Subcutaneous adipose tissue (tissue), 4 donors: Measurements from ENCODE around the gene ACLY. TPM values are rescaled to one million over a fixed set of nuclear protein-coding genes. Genes with fewer than 3 reads are reported as not detected.

Source experiments
- total RNA-seq, 4 donors: library from RNA; depleted of rRNA; stranded (reverse); fragments of >200 nt; gene quantifications; one replicate each; pipeline ENCODE4 v1.1.0, GENCODE V29; 2016
- TF ChIP-seq, protein P1 (sequence below): fragments of 450-650 bp; IDR thresholded peaks from one replicate; pipeline ENCODE4 v1.5.1; 2016; ENCODE audit warnings: low read depth, mild to moderate bottlenecking, control low read depth, antibody characterized with exemption, moderate library complexity

ACLY gene
- total RNA-seq, 4 donors from 2014 or later, result 50.9 to 75.9 (median 64.1) TPM

DNA sequence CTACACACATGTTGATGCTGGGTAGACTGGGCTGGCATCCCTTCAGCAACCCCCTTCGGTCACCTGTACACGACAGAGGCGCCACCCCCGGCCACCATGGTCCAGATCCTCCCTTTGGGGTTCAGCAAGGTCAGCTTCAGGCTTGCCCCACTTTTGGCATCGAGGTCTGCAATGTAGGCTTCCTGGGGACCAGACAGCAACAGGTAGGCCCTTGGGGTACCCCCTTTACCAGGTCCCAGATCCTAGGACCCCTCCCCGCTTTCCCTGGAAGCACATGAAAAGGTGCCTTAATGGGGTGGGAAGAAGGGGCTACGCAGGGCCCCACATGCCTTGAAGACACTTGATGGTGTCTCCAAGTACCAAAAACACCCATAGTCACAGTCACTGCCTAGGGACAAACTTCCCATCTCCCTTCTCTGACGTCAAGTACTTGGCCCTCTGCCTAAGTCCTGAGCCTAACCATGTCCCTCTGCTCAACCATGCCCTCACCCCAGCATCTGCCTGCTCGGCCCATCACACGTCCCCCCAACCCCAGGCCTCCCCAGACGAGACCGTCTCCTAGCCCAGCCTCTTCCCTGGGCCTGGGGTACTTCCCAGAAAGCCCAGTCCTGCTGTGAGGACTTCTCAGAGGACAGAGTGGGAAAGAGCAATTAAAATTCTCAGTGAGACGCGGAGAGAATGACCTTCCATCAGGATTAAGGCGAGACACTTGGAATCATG is 12.1 kb downstream of the ACLY start:
- TF ChIP-seq, protein P1, sequence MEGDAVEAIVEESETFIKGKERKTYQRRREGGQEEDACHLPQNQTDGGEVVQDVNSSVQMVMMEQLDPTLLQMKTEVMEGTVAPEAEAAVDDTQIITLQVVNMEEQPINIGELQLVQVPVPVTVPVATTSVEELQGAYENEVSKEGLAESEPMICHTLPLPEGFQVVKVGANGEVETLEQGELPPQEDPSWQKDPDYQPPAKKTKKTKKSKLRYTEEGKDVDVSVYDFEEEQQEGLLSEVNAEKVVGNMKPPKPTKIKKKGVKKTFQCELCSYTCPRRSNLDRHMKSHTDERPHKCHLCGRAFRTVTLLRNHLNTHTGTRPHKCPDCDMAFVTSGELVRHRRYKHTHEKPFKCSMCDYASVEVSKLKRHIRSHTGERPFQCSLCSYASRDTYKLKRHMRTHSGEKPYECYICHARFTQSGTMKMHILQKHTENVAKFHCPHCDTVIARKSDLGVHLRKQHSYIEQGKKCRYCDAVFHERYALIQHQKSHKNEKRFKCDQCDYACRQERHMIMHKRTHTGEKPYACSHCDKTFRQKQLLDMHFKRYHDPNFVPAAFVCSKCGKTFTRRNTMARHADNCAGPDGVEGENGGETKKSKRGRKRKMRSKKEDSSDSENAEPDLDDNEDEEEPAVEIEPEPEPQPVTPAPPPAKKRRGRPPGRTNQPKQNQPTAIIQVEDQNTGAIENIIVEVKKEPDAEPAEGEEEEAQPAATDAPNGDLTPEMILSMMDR, result no peak

DNA sequence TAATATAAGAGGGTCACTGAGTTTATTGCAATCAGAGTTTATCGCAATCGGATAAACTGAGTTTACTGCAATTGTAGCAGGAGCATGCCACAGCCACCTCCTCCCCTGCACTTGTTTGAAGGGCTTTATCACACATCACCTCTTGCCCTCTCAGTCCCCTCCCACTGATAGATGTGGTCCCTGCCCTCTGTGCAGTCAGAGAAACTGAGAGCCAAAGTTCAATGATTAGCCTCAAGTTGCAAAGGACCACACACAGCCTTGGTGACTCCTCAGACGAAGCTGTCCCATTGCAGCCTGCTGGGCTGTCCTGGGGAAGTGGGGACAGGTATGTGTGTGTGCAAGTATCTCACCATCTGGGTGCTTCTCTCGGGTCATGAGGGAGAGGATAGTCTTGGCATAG is 13.6 kb downstream of the ACLY start:
- TF ChIP-seq, protein P1, result no peak

DNA sequence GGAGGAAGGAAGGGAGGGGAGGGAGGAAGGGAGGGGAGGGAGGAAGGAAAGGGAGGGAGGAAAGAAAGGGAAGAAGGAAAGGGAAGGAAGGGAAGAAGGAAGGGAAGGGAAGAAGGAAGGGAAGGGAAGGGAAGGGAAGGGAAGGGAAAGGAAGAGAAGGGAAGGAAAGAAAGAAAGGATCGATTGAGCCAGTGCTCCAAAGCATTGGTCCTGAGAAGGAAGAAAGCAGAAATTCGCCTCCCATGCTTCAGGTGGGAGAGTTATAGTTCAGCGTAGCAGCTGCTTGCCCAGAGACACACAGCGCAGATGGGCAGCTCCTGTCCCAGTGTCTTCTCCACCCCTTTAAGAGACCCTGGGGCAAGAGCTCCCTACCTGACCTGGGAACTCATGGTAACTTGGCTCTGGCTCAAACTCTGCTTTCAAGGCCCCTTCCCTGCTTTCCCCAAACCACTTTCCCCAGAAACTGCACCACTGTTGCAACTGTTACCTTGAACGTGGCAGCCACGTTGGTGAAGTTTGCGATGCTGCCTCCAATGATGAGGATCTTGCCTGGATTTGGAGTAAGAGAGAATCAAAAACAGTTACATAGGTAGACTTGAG is 14.4 kb downstream of the ACLY start:
- TF ChIP-seq, protein P1, result no peak

DNA sequence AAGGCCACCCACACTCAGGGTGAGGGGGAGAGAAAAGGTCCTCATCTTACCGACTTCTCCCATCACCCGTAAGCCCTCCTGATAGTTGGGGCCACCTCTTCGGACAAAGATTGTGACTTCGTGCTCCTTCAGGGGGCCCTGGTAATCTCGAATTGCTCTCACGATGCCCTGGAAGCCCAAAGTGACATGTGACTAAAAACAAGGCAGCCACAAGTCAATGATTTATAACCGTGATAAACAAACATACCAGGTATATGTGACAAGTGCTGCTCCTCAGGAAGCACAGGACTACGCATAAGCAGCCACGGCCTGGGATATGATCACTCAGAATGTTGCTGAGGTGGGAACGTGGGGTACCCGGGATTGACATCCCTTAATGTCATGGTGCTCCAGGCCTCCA is 17.1 kb downstream of the ACLY start:
- TF ChIP-seq, protein P1, result no peak

DNA sequence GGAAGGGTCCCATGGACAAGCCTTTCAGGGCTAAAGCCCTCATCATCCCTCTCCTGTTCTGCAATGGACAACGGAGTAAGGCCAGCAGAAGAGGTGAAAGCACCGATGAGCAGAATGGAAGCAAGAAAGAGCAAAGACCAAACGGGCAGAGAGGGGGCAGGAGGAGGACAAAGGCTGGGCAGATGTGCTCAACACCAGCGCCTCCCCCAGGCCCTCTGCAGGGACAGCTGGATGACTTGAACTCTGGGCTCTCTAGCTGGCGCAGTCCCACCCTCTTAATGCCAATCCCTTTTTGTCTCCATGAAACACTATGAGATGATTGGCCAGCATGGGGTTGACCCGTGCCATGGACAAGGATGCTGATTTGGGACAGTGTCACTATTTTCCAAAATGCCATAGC is 22.0 kb downstream of the ACLY start:
- TF ChIP-seq, protein P1, result no peak

DNA sequence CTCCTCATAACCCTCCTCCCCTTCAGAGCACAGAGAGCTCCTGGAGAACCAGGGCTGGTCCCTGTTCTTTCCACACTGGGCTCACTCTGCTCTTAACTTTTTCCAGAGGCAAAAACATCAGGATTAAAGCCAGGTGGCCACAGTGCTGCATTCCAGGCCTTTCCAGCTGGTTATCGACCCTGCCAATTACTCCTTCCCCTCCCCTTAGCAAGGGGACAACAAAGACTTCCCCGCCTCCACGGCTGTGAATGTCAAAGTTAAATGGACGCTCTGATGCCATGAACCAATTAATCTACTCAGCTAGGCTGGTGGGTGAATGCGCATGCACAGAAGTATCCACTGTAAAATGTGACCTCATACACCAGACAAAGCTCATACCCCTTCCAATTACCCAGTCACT is 23.1 kb downstream of the ACLY start:
- TF ChIP-seq, protein P1, result no peak

DNA sequence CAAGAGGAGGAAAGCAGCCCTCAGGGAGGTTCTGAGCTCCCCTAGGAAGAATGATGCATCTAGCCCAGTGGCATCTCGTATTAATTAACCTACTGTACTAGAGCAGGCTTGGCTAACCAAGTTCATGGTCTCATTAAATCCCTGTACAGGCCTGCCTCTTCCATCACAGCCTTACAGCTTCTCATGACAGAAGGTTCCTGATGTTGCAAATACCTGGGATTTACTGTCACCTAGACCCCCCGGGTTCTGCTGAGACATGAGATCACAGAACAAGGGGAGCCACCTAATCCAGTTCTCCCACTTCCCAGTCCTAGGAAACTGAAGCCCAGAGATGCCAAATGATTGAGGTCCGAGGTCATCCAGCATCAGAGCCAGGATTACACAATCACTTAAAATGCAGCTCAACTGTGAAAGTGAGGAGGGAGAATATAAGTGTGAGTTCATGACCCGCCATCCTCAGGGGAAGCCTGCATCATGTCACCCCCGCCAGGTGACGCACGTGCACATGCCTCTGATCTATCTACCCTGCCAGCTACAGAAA is 23.9 kb downstream of the ACLY start:
- TF ChIP-seq, protein P1, result no peak
